ENCODE data around the gene SLC35D1.
"Not testable (repeated sequence)": the region's sequence is repeated elsewhere in the genome, so short reads cannot be mapped to it uniquely, and the experiment has no call there.

Gene SLC35D1

DNA sequence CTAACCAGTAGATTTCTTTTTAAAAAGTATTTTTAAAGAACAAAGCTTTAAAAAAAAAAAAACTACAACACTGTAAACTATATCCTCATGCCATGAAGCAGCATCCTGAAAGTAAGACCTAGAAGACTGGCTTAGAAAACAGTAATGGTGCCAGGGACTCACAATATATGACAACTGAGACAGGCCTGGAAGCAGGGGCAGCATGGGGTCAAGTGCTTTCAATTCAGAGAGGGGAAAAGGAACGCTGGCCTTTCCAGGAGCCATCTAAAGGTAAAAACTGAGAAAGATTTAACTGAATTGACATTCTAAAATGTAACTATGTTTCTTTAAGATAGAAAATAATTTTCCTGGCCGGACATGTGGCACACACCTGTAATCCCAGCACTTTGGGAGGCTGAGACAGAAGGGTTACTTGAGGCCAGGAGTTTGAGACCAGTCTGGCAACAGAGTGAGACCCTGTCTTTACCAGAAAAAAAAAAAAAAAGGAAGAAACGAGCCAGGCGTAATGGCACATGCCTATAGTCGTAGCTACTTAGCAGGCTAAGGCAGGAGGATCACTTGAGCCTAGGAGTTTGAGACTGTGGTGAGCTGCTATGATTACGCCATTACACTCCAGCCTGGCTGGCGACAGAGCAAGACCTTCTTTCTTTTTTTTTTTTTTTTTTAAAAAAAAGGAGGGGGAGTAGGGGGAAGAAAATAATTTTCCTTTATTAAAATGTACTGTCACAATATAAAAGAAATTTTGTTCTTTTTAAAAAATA lies 54.1 kb downstream of the SLC35D1 start:
- no peak for DNase-seq (ENCODE audit: low read depth in 1 of 2, low spot score in 1 of 2)
- in situ Hi-C loops (cut with HindIII; ENCODE audit: low pct_unique_long_range_greater_than_20kb, low sequenced_read_pairs), result no loop called here
- TF ChIP-seq JUND (IDR thresholded peaks at IDR 0.05; ENCODE audit: low read depth), result no peak

DNA sequence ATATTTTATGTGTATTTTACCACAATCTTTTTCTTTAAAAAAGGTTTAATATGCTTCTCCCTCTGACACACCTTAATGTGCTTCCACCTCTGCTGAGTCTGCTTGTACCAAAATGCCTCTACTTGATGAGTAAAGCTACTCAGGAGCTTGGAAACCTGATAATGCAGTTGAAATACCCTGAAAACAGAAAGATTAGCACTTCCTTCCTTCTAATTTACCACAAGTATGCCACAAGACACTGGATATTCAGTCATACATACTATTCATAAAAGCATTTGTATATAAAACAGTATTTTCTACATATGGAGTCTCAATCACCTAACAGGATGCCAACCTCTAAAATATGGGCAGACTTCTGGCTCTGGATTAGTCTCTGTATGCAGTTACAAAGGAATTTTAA lies 55.0 kb downstream of the SLC35D1 start:
- in situ Hi-C loops (cut with HindIII; ENCODE audit: low pct_unique_long_range_greater_than_20kb, low sequenced_read_pairs), result no loop called here
- DNase-seq (ENCODE audit: low read depth in 1 of 2, low spot score in 1 of 2), result no peak
- no peak for TF ChIP-seq JUND (IDR thresholded peaks at IDR 0.05; ENCODE audit: low read depth)

DNA sequence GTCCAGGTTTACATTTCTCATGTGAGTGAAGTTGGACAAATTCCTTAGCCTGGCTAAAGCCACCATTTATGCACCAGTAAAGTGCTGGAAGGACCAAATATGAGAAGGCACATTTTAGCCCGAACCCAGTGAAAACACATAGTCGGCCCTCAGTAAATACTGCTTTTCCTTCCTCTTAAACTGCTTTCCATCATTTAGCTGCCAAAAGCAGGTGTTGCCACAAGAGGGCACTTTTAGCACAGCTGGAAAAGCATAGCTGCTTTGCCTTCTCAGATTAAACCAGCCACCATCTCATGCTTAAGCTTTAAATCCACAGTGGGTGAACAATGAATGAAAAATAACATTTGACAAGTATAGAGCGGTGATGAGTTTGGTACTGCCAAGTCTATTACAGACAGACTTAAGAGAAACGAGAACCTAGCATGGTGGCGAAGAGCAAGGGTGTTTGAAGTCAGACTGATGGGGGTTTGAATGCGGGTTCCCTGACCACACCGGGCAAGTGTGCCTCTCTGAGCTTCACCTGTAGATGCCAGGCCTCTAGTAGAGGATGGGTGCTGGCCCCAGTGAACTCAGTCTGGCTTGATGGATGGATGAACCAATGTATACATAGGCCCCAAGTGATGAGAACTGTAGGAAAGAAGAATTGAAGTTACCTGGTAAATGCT lies 57.8 kb downstream of the SLC35D1 start:
- in situ Hi-C loops (cut with HindIII; ENCODE audit: low pct_unique_long_range_greater_than_20kb, low sequenced_read_pairs), result no loop called here
- peak; percentile 22 to 76 for DNase-seq (ENCODE audit: low read depth in 1 of 2, low spot score in 1 of 2)
- TF ChIP-seq JUND (IDR thresholded peaks at IDR 0.05; ENCODE audit: low read depth), result no peak

DNA sequence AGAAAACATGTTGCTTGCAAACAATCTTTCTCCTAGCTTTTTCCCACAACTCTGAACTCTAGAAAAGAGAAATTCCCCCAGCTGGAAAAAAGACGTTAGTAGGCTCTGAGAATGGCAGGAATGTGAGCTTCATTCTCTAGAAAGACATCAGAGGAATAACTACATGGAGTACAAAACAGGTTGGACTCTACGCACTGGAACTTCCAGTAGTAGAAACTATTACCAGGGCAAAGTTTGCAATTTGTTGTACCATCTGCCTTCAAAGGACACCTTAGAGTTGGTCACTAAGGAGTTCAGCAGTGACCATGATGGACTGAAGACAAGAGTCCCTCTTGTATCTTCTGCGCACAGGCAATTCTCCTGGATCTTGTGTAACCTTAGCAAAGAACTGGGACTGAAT lies 60.9 kb downstream of the SLC35D1 start:
- TF ChIP-seq JUND (IDR thresholded peaks at IDR 0.05; ENCODE audit: low read depth), result no peak
- in situ Hi-C loops (cut with HindIII; ENCODE audit: low pct_unique_long_range_greater_than_20kb, low sequenced_read_pairs), result no loop called here

DNA sequence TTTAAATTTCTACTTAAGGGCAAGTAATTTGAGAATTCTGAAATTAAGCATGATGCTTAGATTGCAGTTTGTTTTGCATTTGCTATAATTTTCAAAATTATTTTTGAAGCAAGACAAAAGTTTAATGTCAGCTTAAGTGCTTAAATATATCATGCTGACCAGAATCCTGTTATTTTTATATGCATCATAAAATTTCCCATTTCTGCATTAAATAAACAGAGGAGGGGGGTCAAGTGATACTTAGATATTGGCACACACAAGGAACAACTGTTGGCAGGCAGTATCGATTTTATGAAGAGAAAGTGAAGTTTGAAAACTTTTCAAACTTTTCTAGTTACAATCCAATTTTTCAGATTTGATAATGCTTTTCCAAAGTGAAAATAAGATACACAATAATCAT lies 68.1 kb downstream of the SLC35D1 start:
- TF ChIP-seq JUND (IDR thresholded peaks at IDR 0.05; ENCODE audit: low read depth), result no peak
- in situ Hi-C loops (cut with HindIII; ENCODE audit: low pct_unique_long_range_greater_than_20kb, low sequenced_read_pairs), result no loop called here
- DNase-seq (ENCODE audit: low read depth in 1 of 2, low spot score in 1 of 2), result no peak

More for the DNA sequence above, 60.9 kb downstream of the SLC35D1 start:
- no peak for DNase-seq (ENCODE audit: low read depth in 1 of 2, low spot score in 1 of 2)

DNA sequence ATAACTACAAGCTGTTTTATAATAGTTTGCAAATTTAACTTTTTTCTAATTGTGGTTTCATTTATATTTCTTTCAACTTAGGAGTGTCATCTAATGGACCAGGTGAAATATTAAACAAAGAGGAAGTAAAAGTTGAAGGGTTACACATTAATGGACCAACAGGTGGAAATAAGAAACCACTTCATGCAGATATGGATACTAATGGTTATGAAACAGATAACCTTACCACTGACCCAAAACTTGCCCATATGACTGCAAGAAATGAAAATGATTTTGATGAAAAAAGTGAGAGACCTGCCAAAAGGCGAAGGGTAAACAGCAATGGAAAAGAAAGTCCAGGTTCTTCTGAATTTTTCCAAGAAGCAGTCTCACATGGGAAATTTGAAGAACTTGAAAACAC lies 69.5 kb downstream of the SLC35D1 start:
- in situ Hi-C loops (cut with HindIII; ENCODE audit: low pct_unique_long_range_greater_than_20kb, low sequenced_read_pairs), result no loop called here
- no peak for DNase-seq (ENCODE audit: low read depth in 1 of 2, low spot score in 1 of 2)

DNA sequence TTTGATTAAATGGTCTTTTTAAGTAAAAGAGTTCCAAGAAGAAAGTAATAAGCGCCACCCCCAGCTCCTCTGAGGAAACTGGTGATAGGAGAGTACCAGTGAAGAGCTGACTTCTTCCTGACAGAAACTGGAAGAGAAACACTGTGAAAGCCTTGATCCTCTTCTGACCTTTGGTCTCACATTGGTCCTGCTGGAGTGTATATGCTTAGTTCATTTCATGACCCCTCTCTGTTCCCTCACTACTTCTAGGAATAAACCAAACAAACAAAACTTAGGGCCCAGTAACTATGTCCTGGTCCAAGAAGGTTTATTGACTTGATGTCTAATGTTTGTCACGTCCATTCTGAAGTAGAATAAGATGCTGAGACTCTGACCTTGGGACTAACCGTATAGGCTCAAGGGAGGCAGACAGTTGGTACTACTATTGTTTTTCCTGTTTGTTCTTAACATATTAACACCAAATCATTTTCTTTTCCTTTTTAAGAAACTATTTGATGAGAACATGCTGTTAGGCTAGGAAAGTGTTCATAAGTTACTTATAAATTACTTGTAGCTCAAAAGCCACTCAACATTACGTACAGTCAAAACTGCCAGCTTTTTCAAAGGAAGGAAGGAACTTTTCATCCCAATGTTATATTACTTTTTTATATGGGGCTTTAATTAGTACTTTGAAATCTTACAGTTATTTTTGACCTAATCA lies 71.2 kb downstream of the SLC35D1 start:
- in situ Hi-C loops (cut with HindIII; ENCODE audit: low pct_unique_long_range_greater_than_20kb, low sequenced_read_pairs), result no loop called here
- DNase-seq (ENCODE audit: low read depth in 1 of 2, low spot score in 1 of 2), result no peak
- TF ChIP-seq JUND (IDR thresholded peaks at IDR 0.05; ENCODE audit: low read depth), result no peak

More for the DNA sequence above, 69.5 kb downstream of the SLC35D1 start:
- TF ChIP-seq JUND (IDR thresholded peaks at IDR 0.05; ENCODE audit: low read depth), result no peak

DNA sequence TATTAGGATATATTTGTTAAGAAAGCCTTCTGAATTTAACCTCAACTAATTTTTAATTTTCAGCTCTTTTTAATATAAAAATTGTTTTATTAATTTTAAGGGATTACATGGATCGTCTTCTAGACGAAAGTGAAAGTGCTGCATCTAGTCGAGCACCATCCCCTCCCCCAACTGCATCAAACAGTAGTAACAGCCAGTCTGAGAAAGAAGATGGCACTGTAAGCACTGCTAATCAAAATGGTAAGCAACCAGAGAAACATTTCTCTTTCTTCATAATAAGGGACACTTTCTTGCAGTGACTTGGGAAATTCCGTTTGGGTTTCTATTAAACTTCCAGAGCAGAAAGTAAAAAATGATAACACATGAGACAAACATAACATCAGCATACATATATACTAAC lies 72.3 kb downstream of the SLC35D1 start:
- no peak for DNase-seq (ENCODE audit: low read depth in 1 of 2, low spot score in 1 of 2)
- TF ChIP-seq JUND (IDR thresholded peaks at IDR 0.05; ENCODE audit: low read depth), result no peak
- in situ Hi-C loops (cut with HindIII; ENCODE audit: low pct_unique_long_range_greater_than_20kb, low sequenced_read_pairs), result no loop called here

DNA sequence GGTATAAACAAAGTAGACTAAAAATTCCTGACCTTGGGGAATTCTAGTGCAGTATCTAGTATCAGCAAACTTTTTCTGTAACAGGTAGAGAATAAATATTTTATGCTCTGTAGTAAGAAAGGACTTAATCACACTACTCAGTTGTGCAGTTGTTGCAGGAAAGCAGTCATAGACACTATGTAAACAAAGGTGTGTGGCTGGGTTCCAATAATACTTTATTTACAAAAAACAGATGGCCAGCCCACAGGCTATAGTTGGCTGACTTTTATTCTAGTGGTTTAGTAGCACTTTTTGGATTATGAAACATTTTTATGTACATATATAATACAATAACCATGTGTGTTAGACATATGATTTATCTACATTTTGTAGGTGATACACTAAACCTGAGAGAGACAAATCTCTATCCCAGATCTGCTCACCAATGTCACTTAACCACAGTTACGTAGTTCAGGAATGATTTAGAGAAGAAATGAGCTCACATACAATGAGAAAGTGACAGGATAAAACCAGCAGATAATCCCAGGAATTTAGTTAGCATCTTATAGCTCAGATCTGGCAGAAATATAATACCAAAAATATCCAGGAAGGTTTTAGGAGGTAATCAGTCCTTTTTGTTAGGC lies 73.1 kb downstream of the SLC35D1 start:
- DNase-seq (ENCODE audit: low read depth in 1 of 2, low spot score in 1 of 2), result peak in 1 of 2 experiments; percentile 2
- TF ChIP-seq JUND (IDR thresholded peaks at IDR 0.05; ENCODE audit: low read depth), result no peak
- in situ Hi-C loops (cut with HindIII; ENCODE audit: low pct_unique_long_range_greater_than_20kb, low sequenced_read_pairs), result no loop called here

DNA sequence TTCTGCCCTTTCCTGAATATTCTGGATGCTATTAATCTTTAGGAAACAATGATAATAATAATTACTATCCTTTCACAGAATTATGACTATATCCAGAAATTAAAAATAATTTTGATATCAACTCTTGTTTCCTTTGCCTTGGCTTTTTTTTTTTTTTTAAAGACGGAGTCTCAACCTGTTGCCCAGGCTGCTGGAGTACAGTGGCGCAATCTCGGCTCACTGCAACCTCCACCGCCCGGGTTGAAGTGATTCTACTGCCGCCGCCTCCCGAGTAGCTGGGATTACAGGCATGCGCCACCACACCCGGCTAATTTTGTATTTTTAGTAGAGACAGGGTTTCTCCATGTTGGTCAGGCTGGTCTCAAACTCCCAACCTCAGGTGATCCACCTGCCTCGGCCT lies 74.3 kb downstream of the SLC35D1 start:
- in situ Hi-C loops (cut with HindIII; ENCODE audit: low pct_unique_long_range_greater_than_20kb, low sequenced_read_pairs); DNase-seq (ENCODE audit: low read depth in 1 of 2, low spot score in 1 of 2): not testable (repeated sequence)

DNA sequence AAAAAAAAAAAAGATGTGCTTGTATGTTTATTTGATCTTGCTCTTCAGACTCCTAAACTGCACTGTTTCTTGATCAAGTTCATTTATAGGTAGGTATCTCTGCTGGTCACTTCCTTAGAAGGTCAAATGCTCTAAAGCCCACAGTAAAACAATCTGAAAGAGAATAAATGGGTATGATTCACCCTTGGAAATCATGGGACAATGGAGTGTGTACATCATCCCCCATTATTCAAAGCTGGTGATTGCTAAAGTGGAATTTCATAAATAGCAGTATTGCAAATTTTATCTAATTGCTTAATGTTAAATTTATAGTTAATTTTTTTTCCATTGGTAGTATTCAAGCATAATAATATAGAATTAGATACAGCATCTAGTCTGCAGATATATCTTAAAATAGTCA lies 75.7 kb downstream of the SLC35D1 start:
- in situ Hi-C loops (cut with HindIII; ENCODE audit: low pct_unique_long_range_greater_than_20kb, low sequenced_read_pairs), result no loop called here
- TF ChIP-seq JUND (IDR thresholded peaks at IDR 0.05; ENCODE audit: low read depth), result no peak
- no peak for DNase-seq (ENCODE audit: low read depth in 1 of 2, low spot score in 1 of 2)

DNA sequence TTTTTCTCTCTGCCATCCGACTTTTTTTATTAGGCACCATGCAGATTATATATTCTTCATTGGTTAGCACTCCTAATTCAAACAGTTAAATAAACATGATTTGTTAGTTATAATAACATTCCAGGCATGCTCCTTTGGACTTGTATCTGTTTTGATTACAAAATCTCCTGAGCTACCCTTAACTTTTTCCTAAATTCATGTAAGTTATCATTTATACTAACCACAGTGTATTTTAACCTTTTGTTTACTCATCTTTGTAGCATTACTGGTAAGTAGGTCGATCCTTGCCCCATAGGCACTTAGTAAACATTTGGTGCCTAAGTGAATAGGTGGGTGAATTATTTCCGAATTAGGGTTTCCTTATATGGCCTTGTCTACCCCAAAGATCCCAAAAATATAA lies 85.4 kb downstream of the SLC35D1 start:
- no peak for DNase-seq (ENCODE audit: low read depth in 1 of 2, low spot score in 1 of 2)
- no peak for TF ChIP-seq JUND (IDR thresholded peaks at IDR 0.05; ENCODE audit: low read depth)
- in situ Hi-C loops (cut with HindIII; ENCODE audit: low pct_unique_long_range_greater_than_20kb, low sequenced_read_pairs), result no loop called here

DNA sequence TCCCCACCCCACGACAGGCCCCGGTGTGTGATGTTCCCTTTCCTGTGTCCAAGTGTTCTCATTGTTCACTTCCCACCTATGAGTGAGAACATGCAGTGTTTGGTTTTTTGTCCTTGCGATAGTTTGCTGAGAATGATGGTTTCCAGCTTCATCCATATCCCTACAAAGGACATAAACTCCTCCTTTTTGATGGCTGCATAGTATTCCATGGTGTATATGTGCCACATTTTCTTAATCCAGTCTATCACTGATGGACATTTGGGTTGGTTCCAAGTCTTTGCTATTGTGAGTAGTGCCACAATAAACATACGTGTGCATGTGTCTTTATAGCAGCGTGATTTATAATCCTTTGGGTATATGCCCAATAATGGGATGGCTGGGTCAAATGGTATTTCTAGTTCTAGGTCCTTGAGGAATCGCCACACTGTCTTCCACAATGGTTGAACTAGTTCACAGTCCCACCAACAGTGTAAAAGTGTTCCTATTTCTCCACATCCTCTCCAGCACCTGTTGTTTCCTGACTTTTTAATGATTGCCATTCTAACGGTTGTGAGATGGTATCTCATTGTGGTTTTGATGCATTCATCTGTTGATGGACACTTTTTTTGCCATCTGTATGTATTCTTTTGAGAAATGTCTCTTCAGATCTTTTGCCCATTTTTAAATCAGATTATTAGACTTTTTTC lies 87.6 kb downstream of the SLC35D1 start:
- DNase-seq (ENCODE audit: low read depth in 1 of 2, low spot score in 1 of 2); in situ Hi-C loops (cut with HindIII; ENCODE audit: low pct_unique_long_range_greater_than_20kb, low sequenced_read_pairs): not testable (repeated sequence)
